BJ (cell line): ENCODE results near the gene RCSD1. TPM values are rescaled to one million over a fixed set of nuclear protein-coding genes. Genes with fewer than 3 reads are reported as not detected.

Source experiments
- CTCF ChIA-PET: fragments of 350-600 bp; formaldehyde crosslinking; extraction: SDS; loops from one replicate; lab custom pipeline; 2021; ENCODE audit warnings: antibody characterized with exemption, inconsistent platforms; lab: Yijun Ruan, JAX
- POLR2A ChIA-PET: fragments of 300-600 bp; sonication (Branson Sonifier 250); formaldehyde crosslinking; extraction: SDS; loops from one replicate; lab custom pipeline; 2021; ENCODE audit warnings: antibody characterized with exemption; lab: Charles Lee
- DNase-seq: peaks from one replicate; pipeline ENCODE4 v3.0.0-alpha.2; 2011; ENCODE audit warnings: low read depth
- H3K27me3 ChIP-seq: 2 replicates; pipeline ENCODE4 v1.6.0; 2011; ENCODE audit warnings: low read length; ENCODE audit not compliant: control insufficient read depth, insufficient read depth
- H3K36me3 ChIP-seq: 2 replicates; pipeline ENCODE4 v1.5.1; 2011; ENCODE audit warnings: low read length; ENCODE audit not compliant: control insufficient read depth, insufficient read depth
- H3K4me3 ChIP-seq: 2 replicates; pipeline ENCODE4 v1.5.1; 2011; ENCODE audit warnings: low read depth, mild to moderate bottlenecking, control low read depth, low read length
- polyA plus RNA-seq: library from polyadenylated mRNA; depleted of rRNA; stranded (reverse); fragments of >200 nt; gene quantifications from 2 replicates; pipeline ENCODE4 v1.2.3, GENCODE V29; 2011
- TF ChIP-seq, protein P1 (sequence below): IDR thresholded peaks from 2 replicates; pipeline ENCODE4 v1.5.1; 2011; ENCODE audit warnings: low read depth, mild to moderate bottlenecking, control low read depth, inconsistent platforms, low read length, moderate library complexity; ENCODE audit not compliant: insufficient read depth

The RCSD1 gene
- polyA plus RNA-seq, 1 experiment, result not detected

DNA sequence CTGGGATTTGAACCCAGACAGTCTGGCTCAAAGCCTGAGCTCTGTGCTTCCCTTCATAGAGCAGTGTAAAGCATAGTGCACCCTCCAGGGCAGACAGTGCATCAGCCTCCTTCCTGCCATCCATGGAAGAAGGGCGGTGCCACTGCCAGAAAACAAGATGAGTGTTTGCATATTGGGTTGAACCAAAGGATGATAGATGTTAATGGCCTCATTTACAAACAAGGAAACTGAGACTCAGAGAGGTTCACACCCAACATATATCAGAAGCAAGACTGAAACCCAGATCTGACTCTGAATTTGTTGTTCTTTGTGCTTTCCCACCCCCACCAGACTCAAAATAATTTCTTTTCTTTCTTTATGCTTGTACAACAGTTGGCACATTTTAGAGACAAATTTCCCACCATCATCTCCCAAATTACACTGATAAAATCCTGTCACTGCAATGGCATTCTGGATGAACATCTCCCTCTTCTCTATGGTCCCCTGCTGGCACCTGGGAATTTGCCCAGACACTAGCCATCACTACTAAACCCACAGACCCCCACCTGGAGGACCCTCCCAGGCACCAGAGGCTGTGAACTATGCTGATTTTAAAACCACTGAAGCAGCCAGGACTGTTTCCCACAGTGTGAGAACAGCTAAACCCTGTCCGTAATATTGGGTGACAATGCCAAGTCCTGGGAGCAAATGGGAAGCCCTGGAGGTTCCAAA lies 46.3 kb downstream of the RCSD1 start:
- ChIA-PET POLR2A (no interaction called here), CTCF (interaction anchor here (1.1 to 5.0 kb wide), 2 partner anchors 12 to 83 kb away, joined by 4 to 24 read pairs; no protein-coding TSS in a partner anchor)
- TF ChIP-seq, protein P1, sequence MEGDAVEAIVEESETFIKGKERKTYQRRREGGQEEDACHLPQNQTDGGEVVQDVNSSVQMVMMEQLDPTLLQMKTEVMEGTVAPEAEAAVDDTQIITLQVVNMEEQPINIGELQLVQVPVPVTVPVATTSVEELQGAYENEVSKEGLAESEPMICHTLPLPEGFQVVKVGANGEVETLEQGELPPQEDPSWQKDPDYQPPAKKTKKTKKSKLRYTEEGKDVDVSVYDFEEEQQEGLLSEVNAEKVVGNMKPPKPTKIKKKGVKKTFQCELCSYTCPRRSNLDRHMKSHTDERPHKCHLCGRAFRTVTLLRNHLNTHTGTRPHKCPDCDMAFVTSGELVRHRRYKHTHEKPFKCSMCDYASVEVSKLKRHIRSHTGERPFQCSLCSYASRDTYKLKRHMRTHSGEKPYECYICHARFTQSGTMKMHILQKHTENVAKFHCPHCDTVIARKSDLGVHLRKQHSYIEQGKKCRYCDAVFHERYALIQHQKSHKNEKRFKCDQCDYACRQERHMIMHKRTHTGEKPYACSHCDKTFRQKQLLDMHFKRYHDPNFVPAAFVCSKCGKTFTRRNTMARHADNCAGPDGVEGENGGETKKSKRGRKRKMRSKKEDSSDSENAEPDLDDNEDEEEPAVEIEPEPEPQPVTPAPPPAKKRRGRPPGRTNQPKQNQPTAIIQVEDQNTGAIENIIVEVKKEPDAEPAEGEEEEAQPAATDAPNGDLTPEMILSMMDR, result no peak

DNA sequence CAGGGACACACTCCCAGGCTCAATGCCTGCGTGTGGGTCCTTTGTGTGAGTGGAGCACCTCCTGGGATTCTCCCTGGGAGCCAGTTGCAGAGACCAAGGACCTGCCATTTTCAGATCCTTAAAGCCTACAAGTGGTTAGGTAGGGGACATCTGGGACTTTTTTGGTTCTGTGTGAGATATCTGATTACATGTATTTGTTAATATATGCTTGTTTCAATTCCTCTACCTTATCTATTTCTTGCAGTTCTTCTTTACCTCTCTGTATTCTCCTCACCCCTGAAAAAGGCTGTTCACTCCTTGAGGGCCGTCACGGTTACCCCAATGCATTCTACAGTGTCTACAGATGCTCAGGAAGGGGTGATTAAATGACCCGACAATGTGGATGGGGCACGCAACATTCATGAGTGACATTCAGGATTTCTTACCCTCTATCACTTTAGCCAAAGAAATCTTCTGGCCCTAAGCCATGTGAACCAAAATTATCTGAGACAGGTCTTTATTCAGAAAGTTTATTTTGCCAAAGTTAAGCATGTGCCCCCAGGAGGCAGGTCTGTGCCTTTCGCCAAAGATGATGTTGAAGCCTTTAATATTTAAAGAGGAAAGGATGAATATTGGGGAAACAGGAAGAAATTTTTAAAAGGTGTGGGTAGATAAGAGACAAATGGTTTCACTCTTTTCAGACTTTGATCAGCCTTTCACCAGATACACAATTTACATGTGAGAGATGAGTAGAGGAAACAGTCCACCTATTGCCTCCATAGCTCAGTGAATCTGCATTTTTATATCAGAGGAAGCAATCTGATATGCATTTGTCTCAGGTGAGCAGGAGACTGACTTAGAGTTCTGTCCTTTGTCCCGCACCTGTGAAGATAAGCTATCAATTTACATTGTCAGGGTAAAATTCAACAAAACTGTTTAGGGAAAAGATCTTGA lies 47.1 kb downstream of the RCSD1 start:
- CTCF ChIA-PET, result interaction anchor here (0.6 to 2.1 kb wide), 3 partner anchors 11 to 117 kb away, joined by 3 to 9 read pairs (median 6); no protein-coding TSS in a partner anchor
- H3K4me3 ChIP-seq, result no peak overlapping the region
- no peak for DNase-seq
- TF ChIP-seq, protein P1, result no peak
- no peaks in the 10 kb centered on the region for H3K36me3 ChIP-seq
- peaks cover 2% of the 10 kb centered on the region for H3K27me3 ChIP-seq
- POLR2A ChIA-PET, result no interaction called here

More for the DNA sequence above, 46.3 kb downstream of the RCSD1 start:
- H3K27me3 ChIP-seq, result no peaks in the 10 kb centered on the region; the same call in 1 of the 2 replicates
- no peak for DNase-seq
- H3K36me3 ChIP-seq, result no peaks in the 10 kb centered on the region
- no peak overlapping the region for H3K4me3 ChIP-seq

DNA sequence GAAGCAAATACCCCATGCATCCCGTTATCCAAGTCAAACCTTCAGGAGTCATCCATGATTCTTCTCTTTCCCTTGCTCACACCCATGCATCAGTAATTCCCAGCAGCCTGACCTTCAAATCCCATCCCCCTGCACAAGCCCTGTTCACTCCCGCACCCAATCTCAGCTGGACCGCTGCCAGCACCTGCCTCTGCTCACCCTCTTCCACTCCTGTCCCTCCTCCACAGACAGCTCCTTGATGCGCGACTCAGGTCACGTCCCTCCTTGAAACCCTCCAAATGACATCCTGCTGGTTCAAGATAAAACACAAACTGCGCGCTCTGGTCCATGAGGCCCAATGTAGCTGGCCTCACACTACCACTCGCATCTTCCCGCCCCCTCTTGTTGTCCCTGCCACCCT lies 48.4 kb downstream of the RCSD1 start:
- no peak for DNase-seq
- H3K36me3 ChIP-seq, result no peaks in the 10 kb centered on the region
- H3K4me3 ChIP-seq, result no peak overlapping the region
- TF ChIP-seq, protein P1, result no peak
- CTCF ChIA-PET, result interaction anchor here (1.2 to 2.1 kb wide), 3 partner anchors 9 to 78 kb away, joined by 4 to 9 read pairs (median 6); no protein-coding TSS in a partner anchor
- POLR2A ChIA-PET, result no interaction called here
- H3K27me3 ChIP-seq, result peaks cover 3% of the 10 kb centered on the region

DNA sequence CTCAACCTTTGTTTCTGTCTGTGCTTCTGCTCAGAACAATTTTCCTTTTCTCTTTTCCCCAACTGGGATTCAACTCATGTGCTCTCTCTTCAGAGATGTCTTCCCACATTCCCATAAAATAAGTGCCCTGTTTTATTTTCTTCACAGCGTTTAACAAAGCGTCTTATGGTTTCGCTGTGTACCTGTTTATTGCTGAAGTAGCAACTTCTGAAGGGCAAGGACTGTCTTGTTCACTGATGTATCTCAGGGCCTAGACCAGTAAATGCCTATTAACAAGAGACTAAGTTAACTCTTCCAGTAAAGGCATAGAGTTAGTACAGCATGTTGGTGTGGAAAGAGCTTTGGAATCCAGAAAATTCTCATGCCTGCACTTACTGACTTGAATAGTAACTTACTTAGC lies 48.8 kb downstream of the RCSD1 start:
- ChIA-PET CTCF (interaction anchor here (0.7 to 2.1 kb wide), 3 partner anchors 9 to 79 kb away, joined by 3 to 6 read pairs (median 4); no protein-coding TSS in a partner anchor), POLR2A (no interaction called here)

More for the DNA sequence above, 48.8 kb downstream of the RCSD1 start:
- no peak for DNase-seq
- Histone ChIP-seq H3K27me3 (peaks cover 3% of the 10 kb centered on the region), H3K4me3 (no peak overlapping the region), H3K36me3 (no peaks in the 10 kb centered on the region)
- TF ChIP-seq, protein P1, result no peak
